Fibroblast of the aortic adventitia (primary cell): ENCODE data around the gene DAZAP2. TPM values are rescaled to one million over a fixed set of nuclear protein-coding genes. Genes with fewer than 3 reads are reported as not detected.
"Not testable (repeated sequence)": the region's sequence is repeated elsewhere in the genome, so short reads cannot be mapped to it uniquely, and the experiment has no call there.

Experiments used
- DNase-seq: peaks from one replicate; pipeline ENCODE4 v3.0.0-alpha.2; 2010; ENCODE audit warnings: low read depth
- H3K4me3 ChIP-seq: 2 replicates; pipeline ENCODE4 v1.5.1; 2011; ENCODE audit warnings: low read depth, mild to moderate bottlenecking, control low read depth, low read length, moderate library complexity
- total RNA-seq: library from RNA; depleted of rRNA; stranded (reverse); fragments of >200 nt; gene quantifications from 2 replicates; pipeline ENCODE4 v1.2.3, GENCODE V29; 2012; ENCODE audit warnings: low replicate concordance
- TF ChIP-seq, protein P1 (sequence below): IDR thresholded peaks from 2 replicates; pipeline ENCODE4 v1.5.1; 2011; ENCODE audit warnings: mild to moderate bottlenecking, low read length, control low read depth, inconsistent platforms; ENCODE audit not compliant: insufficient read depth

Gene DAZAP2
- total RNA-seq, 1 donor: 125 TPM

DNA sequence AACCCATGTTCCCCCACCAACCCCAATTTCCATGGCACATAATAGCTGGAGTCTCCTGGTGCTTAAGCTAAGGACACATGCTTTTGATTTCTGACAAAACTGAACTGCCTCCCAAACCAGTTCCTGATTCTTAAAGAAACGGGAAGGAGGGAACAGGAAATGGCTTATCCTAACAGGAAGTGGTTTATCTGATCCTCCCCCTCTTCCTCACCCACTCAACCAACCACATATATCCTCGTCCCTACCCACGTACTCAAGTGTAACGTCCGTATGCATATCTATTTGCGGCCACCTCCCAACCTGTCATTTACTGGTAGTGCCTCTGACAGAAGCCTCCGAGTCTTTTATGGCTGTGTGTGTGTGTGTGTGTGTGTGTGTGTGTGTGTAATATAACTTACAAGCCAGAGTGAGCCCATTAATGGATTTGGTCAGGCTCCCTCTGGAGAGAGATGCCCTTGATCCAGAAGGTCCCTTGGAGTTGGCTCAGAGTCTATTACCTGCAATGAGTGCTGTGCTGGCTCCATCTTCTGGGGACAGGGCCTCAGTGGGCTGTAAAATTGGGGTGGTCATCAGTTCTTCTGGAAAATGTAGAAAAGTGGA lies 7.7 kb downstream of the DAZAP2 start:
- H3K4me3 ChIP-seq: no peak overlapping the region
- peak; percentile 56 for DNase-seq
- TF ChIP-seq, protein P1, sequence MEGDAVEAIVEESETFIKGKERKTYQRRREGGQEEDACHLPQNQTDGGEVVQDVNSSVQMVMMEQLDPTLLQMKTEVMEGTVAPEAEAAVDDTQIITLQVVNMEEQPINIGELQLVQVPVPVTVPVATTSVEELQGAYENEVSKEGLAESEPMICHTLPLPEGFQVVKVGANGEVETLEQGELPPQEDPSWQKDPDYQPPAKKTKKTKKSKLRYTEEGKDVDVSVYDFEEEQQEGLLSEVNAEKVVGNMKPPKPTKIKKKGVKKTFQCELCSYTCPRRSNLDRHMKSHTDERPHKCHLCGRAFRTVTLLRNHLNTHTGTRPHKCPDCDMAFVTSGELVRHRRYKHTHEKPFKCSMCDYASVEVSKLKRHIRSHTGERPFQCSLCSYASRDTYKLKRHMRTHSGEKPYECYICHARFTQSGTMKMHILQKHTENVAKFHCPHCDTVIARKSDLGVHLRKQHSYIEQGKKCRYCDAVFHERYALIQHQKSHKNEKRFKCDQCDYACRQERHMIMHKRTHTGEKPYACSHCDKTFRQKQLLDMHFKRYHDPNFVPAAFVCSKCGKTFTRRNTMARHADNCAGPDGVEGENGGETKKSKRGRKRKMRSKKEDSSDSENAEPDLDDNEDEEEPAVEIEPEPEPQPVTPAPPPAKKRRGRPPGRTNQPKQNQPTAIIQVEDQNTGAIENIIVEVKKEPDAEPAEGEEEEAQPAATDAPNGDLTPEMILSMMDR: no peak

DNA sequence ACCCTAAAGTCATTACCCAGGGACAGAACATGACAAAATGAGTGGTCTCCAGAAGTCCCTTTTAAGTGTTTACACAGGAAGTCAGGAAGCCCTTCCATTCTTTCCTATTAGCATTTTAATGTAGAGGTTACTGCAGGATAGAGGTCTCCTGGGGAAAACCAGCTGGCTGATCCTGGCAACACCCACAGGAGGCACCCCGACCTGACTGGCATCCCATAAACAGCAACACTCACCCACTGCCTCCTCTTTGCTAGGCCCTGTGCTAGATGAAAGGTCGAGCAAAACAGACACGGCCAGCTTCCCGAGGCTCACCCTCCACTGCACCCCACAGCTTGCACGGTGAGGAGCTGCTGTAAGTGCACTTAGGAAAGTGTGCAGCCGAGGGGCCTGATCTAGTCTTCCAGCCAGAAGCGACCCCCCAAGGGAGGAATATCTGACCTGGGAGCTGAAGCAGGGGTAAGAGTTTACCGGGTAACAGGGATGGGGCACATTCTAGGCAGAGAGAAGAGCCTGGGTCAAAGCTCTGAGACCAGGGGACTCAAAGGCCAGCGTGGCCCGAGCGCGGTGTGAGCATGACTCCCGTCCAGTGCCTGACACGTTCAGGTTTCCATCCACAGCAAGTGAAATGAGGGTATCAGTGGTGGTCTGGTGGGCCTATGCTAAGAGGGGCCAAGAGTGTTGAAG lies 9.0 kb downstream of the DAZAP2 start:
- TF ChIP-seq, protein P1: no peak
- no peak overlapping the region for H3K4me3 ChIP-seq
- no peak for DNase-seq

DNA sequence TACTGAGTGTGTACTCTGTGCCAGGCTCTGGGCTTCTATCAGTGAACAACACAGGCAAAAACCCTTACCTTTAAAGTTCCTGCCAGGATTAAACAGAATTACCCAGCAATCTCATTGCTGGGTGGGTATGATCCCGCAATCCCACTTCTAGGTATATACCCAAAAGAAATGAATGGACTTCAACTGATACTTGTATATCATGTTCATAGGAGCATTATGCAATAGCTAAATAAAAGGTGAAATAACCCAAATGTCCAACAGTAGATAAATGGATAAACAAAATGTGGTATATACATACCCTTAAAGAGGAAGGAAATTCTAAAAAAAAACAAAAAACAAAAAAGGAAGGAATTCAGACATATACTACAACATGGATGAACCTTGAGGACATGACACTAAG lies 14.7 kb downstream of the DAZAP2 start:
- no peak overlapping the region for H3K4me3 ChIP-seq
- TF ChIP-seq, protein P1: no peak
- DNase-seq: no peak

GRCh38 chr12:51254536-51254935 lies 15.9 kb downstream of the DAZAP2 start:
- TF ChIP-seq, protein P1: no peak
- no peak overlapping the region for H3K4me3 ChIP-seq
- DNase-seq: no peak

DNA sequence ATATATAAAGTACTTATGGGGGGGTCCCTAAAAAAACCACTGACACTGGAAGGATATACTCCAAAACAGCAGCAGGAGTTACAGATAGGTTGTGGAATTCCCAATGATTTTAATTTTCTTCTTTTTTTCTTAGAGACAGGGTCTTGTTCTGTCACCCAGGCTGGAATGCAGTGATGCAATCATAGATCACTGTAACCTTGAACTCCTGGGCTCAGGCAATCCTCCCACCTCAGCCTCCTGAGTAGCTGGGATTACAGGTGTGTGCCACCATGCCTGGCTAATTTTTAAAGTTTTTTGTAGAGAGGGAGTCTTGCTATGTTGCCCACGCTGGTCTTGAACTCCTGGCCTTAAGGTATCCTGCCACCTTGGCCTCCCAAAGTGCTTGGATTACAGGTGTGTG lies 21.0 kb downstream of the DAZAP2 start:
- not testable (repeated sequence) for DNase-seq, H3K4me3 ChIP-seq

GRCh38 chr12:51262758-51263177 lies 24.1 kb downstream of the DAZAP2 start:
- H3K4me3 ChIP-seq: no peak overlapping the region
- DNase-seq: peak; percentile 45
- TF ChIP-seq, protein P1: no peak

- no peak for DNase-seq
- no peak overlapping the region for H3K4me3 ChIP-seq
- TF ChIP-seq, protein P1: no peak
Observed at GRCh38 chr12:51263341-51263740, 24.7 kb downstream of the DAZAP2 start.
